HG03045 (cell line): ENCODE measurements around the gene BCAR1.
"Not testable (repeated sequence)": the region's sequence is repeated elsewhere in the genome, so short reads cannot be mapped to it uniquely, and the experiment has no call there.

ENCODE experiments used
- ATAC-seq: cut with Tn5 transposase; IDR thresholded peaks from one replicate; pipeline ENCODE4 v1.9.1; 2021; ENCODE audit warnings: mild to moderate bottlenecking, moderate library complexity; ENCODE audit not compliant: unreplicated experiment

Gene BCAR1

DNA sequence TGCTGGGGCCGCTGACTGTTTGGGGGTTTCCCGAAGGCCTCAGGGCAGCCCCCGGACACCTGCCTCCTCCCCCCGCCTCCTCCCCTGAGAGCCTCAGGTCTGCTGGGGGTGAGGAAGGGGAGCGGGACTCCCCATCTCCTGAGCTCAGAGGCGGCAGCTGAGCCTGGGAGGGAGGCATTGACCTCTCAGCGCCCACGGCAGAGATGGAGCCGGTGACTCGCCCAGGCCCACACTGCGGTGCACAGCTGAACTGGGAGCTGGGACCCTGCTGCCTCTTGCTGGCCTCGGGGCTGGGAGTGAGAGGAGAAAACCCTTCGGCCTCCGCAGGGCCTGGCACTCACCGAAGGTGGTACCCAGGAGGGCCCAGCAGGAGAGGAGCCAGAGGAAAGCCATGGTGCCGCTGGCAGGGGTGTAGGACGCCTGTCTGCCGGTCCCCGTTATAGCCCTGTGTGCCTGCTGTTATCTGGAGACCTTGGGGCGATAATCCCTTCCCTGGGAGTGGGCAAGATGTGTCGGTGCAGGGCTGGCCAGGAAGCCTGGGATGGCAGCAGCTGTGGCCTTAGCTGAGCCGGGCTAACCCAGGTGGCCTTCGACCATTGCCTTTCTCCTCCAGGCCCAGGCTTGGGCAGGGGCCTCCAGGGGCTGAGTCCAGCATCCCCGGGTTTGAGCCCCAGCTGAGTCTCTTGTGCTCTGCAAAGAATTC, 44.5 kb downstream of the BCAR1 start, which contains the start of gene CTRB2:
TSS of gene CTRB2 (minus strand) at position 413 of the 703 bp plus-strand sequence. CDS start at position 393, 20 bp downstream.
- ATAC-seq: no peak

- ATAC-seq: not testable (repeated sequence)
Observed at GRCh38 chr16:75205961-75206748, 45.3 kb downstream of the BCAR1 start.

DNA sequence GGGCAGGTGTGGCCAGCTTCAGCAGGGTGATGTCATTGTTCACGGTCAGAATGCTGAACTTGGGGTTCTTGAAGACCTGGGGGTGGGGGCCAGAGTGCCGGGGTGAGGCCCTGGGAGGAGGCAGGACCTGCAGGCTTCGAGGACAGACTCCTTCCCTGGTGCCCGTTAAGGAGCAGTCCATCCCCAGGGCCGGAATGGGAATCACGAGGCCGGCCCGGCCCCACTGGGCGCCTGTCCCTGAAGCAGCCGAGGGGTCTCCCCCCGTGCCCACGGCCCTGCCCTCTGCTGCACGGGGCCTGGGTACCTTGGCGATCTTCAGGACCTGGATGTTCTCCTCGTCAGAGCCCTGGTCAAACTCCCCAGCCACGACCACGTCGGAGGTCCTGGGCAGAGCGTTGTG, 46.0 kb downstream of the BCAR1 start:
- ATAC-seq: not testable (repeated sequence)

DNA sequence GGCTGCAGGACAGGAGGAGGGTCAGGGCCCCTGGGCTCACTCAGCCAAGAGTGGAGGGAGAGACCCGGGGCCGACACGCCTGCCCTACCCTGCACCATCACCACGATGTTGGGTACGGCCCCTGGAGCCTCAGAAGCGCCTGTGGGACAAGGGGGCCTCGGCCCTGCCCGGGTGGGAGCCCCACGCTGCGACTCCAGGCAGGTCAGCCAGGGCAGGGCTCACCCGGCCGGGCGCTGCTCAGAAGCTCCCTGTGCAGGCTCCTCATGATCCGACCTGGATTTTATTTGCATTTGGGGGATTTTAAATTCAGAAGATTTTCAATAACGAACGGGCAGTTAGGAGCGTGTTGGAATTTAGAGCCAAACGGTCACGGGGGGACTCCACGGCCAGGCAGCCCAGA, 46.5 kb downstream of the BCAR1 start:
- ATAC-seq: not testable (repeated sequence)

GRCh38 chr16:75204410-75204758, 47.0 kb downstream of the BCAR1 start:
- no peak for ATAC-seq

DNA sequence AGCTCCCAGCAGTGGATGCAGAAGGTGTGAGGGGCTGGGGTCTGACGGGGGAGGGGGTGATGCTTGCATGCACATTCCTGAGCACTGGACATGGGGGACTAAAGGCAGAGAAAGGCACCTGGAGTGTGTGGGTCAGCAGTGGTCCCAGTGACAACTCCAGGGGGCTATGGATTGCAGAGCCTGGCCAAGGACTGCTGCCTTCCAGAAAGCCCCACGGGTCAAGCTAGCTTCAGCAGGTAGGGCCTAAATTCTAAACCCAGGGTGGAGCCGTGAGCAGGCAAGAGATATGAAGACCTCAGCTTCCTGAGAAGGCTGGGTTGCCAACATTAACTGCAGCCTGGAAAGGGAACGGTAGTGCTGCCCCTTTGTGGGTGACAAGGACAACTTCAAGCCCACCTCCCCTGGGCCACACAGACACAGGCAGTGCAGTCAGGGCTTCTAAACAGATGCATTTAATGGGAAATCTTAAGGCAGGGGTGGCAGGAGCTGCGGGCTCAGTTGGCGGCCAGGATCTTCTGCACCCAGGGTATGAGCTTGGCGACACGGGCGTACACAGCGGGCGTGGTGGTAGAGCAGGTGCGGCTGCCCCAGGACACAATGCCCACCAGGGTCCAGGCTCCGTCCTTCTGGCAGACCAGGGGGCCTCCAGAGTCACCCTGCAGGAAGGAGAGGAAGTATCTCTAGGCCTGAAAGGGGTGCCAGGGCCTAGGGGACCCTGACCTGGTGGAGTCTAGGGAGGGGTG, 47.6 kb downstream of the BCAR1 start:
- ATAC-seq: no peak

- no peak for ATAC-seq
Observed at GRCh38 chr16:75203096-75203495, 48.3 kb downstream of the BCAR1 start.

DNA sequence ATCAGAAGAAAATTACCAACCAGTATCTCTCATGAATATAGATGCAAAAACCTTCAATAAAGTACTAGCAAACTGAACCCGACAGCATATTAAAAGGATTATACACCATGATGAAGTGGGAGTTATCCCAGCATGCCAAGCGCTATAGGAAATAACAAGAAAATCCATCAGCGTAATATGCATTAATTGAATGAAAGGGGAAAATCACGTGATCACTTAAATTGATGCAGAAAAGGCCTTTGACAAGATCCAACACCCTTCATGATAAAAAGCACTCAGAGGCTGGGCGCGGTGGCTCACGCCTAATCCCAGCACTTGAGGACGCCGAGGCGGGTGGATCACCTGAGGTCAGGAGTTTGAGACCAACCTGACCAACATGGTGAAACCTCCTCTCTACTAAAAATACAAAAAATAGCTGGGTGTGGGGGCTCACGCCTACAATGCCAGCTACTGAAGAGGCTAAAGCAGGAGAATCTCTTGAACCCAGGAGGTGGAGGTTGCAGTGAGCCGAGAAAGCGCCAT, 49.3 kb downstream of the BCAR1 start:
- ATAC-seq: no peak

GRCh38 chr16:75198135-75198600, 53.3 kb downstream of the BCAR1 start:
- ATAC-seq: no peak

GRCh38 chr16:75197522-75198134, 53.8 kb downstream of the BCAR1 start:
- no peak for ATAC-seq

- ATAC-seq: no peak
Observed at GRCh38 chr16:75196836-75197235, 54.6 kb downstream of the BCAR1 start.

DNA sequence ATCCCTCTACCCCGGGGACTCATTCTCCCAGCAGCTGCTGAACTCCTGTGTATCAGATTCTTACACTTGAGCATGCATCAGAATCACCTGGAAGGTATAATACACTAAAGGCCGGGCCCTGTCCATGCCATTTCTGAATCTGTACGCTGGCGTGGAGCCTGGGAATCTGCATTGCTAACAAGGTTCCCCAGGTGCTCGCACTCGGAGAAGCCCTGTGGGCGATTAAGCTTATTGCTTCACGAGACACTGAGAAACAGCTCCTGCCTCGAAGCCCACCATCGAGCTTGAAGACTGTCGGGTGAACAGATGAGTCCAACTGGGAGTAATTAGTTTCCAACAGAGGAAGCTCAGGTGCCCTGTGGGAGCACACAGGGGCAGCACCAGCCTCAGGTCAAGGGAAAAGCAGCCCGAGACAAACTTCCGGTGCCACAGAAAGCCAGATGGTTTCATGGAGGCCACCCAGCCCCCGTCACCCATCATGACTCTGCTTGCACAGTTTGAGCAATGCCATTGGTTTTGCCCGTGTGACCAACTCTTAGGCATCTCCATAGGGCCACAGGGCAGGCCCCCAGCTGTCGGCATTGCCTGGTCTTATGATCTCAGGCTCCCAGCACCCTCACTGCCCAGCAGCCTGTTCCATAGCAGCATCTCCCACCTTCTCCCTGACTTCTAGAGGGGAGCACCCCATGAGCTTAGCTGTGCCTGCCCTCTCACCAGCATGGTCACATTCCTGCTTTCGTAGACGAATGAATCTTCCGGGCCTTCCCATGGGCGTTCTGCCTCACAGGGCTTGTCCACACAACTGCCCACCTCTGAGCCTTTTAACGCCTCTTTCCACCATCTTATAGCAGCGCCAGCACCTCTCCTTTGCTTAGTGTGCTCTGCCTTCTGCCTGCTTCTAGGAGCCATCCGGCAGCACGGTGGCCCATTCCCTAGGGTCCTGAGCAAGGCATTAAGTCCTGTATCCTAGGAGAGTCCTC, 55.3 kb downstream of the BCAR1 start:
- ATAC-seq: no peak

- no peak for ATAC-seq
Observed at GRCh38 chr16:75193730-75194444, 57.5 kb downstream of the BCAR1 start.

DNA sequence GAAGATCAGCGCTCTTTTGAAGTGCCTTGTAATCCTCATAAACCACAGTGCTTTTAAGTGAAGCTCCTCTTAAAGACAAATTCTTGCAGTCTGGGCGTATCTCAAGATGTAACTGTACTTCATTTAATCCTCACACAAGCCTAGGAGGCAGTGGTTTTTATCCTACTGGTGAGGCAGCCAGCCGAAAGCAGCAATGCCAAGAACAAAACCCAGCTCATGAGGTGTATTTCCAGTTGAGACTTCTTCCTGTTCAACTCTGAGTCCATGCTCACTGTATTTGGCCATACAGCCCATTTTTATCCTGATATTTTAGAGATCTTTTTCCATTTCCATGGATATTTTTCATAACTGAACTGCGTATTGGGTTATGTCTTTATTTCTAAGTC, 58.2 kb downstream of the BCAR1 start:
- ATAC-seq: no peak

DNA sequence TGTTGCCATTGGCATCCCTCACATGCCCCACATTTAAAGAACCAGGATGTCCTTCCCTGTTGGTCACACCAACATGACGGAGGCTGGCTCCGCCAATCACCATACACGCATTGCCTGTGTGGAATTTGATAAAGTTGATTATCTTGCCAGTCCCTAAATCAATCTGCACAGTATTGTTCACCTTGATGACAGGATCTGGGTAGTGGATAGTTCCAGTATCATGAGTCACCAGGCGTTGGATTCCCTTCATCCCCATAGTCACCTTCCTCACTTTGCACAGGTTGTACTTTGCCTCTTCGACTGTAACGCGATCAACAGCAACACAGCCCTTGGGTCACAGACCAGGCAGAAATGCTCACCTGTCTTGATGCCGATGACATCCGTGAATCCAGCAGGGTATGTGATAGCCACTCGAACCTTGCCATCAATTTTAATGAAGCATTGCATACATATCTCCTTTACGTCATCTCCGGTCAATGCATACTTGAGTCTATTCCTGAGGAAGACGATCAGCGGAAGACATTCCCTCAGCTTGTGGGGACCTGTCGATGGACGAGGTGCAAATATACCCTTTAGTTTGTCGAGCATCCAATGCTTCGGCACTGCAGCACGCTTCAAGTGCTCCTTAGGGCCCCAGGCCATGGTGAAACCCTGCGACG, 58.7 kb downstream of the BCAR1 start:
- ATAC-seq: no peak

- no peak for ATAC-seq
Observed at GRCh38 chr16:75189638-75190245, 61.7 kb downstream of the BCAR1 start.

DNA sequence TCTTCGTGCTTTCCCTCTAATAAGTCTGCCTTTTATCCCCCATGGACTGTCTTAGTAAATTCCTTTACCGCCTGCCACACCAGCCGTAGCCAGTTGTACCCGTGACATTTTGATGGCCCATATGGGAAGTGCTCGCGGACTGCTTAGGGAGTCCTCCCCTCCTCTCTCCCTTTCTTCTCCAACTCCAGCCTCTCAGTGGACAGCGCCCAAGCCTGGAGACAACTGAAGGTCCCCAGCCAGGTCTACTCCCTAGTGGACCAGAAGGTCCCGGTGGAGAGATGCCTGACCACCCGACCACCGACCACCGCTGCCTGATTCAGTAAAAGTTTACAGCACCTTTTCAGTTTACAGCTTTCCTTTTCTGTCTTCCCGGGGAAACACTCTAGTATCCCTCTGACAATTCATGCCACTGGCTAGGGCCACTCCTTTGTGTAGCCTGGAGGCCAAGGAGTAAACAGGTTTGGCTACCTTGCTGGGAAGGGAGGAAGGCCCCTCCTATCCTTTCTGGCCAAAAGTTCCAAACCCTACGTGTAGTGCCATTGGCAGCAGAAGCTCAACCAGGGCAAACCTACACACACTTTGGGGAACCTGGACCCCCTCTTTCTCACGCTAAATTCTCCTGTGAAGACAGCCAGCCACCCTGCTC, 62.5 kb downstream of the BCAR1 start:
- ATAC-seq: no peak

GRCh38 chr16:75181630-75182029, 69.8 kb downstream of the BCAR1 start:
- ATAC-seq: no peak
